ENCODE results near the gene TOX2.

Gene TOX2

GRCh38 chr20:43926287-43927050, 11.8 kb downstream of the TOX2 start:
- no peak overlapping the region for H3K4me3 ChIP-seq (ENCODE audit: low read depth, low read length)
- TF ChIP-seq CTCF (IDR thresholded peaks at IDR 0.05; ENCODE audit: control insufficient read depth, extremely low read depth, insufficient read depth) = no peak
- no peak for DNase-seq (ENCODE audit: low read depth)

GRCh38 chr20:43931976-43932375, 17.3 kb downstream of the TOX2 start:
- no peak overlapping the region for H3K4me3 ChIP-seq (ENCODE audit: low read depth, low read length)
- no peak for TF ChIP-seq CTCF (IDR thresholded peaks at IDR 0.05; ENCODE audit: control insufficient read depth, extremely low read depth, insufficient read depth)
- DNase-seq (ENCODE audit: low read depth) = no peak

- H3K4me3 ChIP-seq (ENCODE audit: low read depth, low read length) = no peak overlapping the region
- TF ChIP-seq CTCF (IDR thresholded peaks at IDR 0.05; ENCODE audit: control insufficient read depth, extremely low read depth, insufficient read depth) = no peak
- no peak for DNase-seq (ENCODE audit: low read depth)
These were observed 20.2 kb downstream of the TOX2 start for GRCh38 chr20:43934833-43935232.

GRCh38 chr20:43936104-43936770, 21.6 kb downstream of the TOX2 start:
- no peak for DNase-seq (ENCODE audit: low read depth)
- no peak for TF ChIP-seq CTCF (IDR thresholded peaks at IDR 0.05; ENCODE audit: control insufficient read depth, extremely low read depth, insufficient read depth)

GRCh38 chr20:43936805-43937204, 22.2 kb downstream of the TOX2 start:
- no peak overlapping the region for H3K4me3 ChIP-seq (ENCODE audit: low read depth, low read length)
- DNase-seq (ENCODE audit: low read depth) = no peak
- TF ChIP-seq CTCF (IDR thresholded peaks at IDR 0.05; ENCODE audit: control insufficient read depth, extremely low read depth, insufficient read depth) = no peak

More at GRCh38 chr20:43936104-43936770, 21.6 kb downstream of the TOX2 start:
- no peak overlapping the region for H3K4me3 ChIP-seq (ENCODE audit: low read depth, low read length)

GRCh38 chr20:43937591-43937990, 22.9 kb downstream of the TOX2 start:
- no peak for DNase-seq (ENCODE audit: low read depth)
- no peak overlapping the region for H3K4me3 ChIP-seq (ENCODE audit: low read depth, low read length)
- no peak for TF ChIP-seq CTCF (IDR thresholded peaks at IDR 0.05; ENCODE audit: control insufficient read depth, extremely low read depth, insufficient read depth)
